K562 (cell line): ENCODE measurements around the gene LAMA3.

ENCODE experiments used
- FOXJ3 ChIP-seq: sonication (generic); formaldehyde crosslinking; IDR thresholded peaks from 2 replicates; pipeline ENCODE4 v1.4.0; 2020; ENCODE audit warnings: mild to moderate bottlenecking, missing genetic modification reagents
- RNF2 ChIP-seq: sonication (generic); IDR thresholded peaks from 2 replicates; pipeline ENCODE4 v1.6.1; 2016
- ZNF263 ChIP-seq: sonication (generic); formaldehyde crosslinking; IDR thresholded peaks from 2 replicates; pipeline ENCODE4 v1.8.0; 2022; ENCODE audit warnings: mild to moderate bottlenecking, missing genetic modification reagents, borderline replicate concordance

GRCh38 chr18:23879126-23879525 lies 189.9 kb downstream of the LAMA3 start:
- no peak for TF ChIP-seq ZNF263 (CRISPR knock-in tag)
- TF ChIP-seq FOXJ3, result no peak
- no peak for TF ChIP-seq RNF2
